Islet of Langerhans (tissue), 1 donor: ENCODE measurements around the gene IPCEF1.

Experiments
- FAIRE-seq: peaks from one replicate; lab custom pipeline; 2011; peaks lifted over from hg19 to GRCh38; lab: Jason Lieb, UNC

Gene IPCEF1

DNA sequence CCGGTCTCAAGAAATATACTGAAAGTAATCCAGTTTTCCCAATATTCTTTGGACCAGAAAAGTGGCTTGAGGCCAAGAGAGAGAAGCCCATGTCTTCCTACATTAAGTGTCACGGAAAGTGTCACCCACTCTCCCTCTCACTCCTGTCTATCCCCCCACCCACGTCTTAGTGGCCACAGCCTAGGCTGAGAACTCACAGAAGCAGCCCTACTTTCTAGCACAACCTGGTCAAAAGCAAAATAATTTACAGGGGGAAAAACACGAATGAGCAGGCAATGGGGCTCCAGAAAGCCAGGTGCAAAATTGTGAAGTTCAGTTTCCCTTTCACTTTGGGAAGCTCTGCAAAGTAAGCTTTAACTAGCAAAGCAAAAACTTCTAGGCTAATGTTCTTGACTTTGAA lies 199.5 kb downstream of the IPCEF1 start:
- FAIRE-seq = no peak

DNA sequence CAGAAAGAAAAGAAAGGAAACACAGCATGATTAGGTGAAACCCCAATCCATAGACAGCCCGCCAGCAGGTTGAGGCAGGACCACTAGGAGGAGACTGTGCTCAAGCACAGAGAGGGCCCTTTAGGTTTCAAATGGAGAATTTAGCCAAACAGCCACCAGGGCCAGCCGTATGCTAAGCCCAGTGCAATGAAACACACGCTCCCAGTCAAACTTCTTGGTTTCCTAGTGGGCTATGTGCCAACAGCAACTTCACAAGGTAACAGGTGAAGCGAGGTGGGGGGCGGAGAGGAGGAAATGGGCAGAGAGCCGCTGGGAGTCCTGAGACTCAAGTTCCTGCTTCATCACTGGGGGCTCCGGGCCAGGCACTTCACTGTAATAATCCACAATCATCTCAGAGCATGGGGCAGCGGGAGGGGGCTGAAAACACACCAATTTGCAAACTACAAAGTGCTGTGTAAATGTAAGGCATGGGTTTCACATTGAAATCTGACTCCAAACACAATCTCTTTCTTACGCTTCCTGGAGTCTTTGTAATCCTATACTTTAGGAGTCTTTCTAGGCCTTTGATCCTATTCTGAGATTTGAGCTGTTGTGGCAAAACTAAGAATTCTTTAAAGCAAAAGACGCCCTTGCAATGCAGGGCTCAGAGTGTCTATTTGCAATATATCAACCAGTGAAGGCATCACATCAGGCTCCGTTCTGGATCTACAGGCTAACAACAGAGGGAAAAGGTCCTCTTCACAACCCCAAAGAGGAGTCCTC lies 200.3 kb downstream of the IPCEF1 start:
- no peak for FAIRE-seq

DNA sequence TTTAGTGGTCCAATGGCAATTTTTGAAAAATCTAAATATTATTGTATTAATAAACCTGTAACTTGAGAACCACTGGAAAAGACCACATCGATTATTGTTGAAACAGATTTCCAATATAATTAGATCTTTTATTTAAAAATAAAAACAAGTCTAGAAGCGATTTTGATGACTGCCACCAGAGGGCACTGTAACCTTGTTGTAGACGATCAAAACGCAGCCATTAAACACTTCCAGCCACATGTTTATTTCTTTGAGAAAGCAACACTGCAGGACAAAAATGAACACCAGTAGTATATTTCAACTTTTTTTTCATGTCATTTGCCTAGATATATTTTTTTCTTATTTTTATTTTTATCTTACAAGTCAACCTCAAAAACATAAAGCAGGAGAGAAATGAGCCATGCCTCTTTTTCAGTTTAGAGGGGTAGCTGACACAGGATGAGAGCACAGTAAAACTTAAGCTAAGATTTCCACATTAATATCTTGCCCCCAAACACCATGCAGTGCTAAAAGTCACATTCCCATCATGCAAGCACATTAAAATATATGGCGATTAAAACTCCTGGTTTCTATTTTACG lies 202.1 kb downstream of the IPCEF1 start:
- FAIRE-seq = peak; percentile 98

DNA sequence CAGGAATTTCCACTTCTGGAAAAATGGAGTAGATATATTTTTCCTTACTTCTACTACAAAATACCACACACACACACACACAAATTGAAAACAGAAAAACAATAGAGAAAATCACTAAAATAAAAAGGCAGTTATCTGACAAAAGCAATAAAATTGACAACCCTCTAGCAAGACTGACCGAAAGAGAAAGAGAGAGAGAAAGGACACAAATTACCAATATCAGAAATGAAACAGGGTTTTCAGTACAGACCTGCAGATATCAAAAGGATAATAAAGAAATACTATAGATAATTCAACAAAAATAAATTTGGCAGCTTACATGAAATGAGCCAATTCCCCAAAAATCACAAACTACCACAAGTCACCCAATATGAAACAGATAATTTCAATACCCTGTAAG lies 212.8 kb downstream of the IPCEF1 start:
- FAIRE-seq = no peak

DNA sequence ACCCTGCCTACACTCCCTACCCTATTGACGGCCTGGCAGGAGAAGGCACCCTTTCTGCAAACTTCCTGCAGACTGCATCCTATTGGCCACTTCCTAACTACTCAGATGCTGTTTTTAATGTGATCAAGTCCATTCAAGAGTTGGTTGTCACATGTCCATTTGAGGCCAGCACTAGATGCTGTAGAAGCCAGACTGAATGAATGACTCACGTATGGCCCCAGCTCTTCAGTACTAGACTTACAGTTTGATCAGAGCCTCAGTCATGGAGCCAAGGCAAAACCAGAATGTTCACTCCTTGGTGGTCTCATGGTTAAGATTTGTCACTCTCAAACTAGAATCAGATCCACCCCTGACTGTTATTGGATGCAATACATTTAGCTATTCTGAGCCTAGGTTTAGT lies 215.9 kb downstream of the IPCEF1 start:
- FAIRE-seq = no peak

DNA sequence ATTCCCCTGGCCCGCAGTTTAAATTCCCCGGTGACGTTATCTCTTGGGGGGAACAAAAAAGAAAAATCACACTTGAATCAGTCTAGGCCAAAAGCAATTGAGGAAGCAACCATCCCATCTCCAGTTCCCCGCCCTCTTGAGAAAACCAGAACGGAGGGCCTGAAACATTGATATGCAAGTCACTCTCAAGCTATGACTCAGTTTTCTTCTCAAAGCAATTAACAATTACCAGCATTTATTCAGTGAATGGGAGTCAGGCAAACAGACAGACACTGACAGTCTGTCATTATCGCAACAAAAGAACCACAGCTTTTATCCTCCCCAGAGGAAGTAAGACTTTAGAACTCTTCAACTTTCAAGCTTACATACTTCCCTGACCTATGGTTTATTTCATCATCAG lies 216.7 kb downstream of the IPCEF1 start:
- no peak for FAIRE-seq

DNA sequence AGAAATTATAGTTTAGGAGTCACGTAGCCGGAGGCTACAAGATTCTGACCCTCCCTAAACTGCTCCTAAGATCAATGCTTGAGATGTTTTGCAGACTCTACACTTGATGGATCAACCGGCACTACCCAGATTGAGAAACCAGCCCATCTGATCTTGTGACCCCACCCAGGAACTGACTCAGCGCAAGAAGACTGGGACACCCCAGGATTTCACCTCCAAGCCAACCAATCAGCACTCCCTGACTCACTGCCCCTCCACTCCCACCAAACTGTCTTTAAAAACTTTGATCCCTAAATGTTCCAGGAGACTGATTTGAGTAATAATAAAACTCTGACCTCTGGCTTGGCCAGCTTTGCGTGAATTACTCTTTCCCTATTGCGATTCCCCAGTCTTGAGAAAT lies 217.8 kb downstream of the IPCEF1 start:
- no peak for FAIRE-seq

DNA sequence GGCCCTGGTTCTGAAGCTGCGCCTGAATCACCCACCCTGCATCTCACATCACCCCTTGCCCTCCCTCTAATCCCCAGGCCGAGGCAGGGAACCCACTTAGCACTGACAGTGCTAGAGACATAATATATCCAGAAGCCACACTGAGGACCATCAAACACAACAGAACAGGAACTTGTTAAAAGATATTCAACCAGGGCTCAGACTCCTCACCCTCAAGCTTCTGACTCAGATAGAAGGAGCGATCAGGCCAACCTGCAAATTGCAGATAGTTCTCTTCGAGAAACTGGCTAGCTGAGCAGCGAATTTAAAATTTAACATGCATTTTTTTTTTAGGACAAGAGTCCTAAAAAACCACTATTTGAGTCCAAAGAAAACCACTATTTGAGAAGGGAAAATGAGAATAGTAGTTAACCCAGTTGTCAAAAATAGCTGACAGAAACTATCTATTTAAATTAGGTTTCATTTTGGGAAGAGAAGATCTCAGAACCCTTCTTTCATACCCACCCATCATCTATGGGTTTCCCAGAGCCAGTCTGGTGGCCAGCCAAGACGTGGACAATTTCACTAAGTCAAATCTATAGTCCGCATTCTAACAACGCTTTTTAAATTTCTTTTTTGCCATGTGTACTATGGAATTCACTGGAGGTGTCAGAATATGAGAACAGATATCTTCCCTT lies 222.0 kb downstream of the IPCEF1 start:
- no peak for FAIRE-seq

DNA sequence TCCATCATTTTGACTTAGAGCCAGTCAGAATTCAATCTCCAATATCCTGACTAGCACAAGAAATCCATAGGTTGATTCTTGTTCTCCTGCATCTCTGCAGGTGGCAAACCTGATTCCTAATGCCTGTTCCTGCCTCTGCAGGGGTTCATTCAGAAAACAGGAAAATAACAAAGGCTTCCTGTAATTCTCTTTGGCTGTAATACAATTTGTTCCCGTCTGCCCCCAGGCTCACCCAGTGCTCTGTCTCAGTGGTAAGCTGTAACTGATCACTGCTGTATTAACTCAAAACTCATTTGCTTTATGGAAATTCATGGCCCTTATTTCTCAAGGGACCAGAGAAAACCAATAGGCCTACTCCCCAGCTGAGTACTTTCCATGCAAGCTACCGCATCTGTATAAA lies 228.9 kb downstream of the IPCEF1 start:
- FAIRE-seq = no peak

DNA sequence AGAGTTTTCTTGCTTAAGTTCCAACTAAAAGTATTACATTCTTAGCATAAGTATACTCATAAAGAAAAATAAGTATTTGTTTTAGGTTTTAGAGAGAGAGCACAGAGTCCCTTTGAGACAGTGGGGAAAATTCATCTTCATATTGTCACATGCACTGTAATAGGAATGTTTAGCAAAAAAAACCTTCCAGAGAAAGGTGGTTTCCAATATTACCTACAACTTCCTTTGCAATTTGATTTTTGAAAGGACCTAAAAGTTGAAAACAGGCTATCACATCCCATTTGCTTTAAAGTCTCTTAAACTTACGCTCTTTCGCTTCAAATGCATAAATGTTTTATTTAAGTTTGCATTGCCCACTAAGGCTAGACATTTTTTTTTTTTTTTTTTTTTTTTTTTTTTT lies 231.2 kb downstream of the IPCEF1 start:
- FAIRE-seq = no peak

DNA sequence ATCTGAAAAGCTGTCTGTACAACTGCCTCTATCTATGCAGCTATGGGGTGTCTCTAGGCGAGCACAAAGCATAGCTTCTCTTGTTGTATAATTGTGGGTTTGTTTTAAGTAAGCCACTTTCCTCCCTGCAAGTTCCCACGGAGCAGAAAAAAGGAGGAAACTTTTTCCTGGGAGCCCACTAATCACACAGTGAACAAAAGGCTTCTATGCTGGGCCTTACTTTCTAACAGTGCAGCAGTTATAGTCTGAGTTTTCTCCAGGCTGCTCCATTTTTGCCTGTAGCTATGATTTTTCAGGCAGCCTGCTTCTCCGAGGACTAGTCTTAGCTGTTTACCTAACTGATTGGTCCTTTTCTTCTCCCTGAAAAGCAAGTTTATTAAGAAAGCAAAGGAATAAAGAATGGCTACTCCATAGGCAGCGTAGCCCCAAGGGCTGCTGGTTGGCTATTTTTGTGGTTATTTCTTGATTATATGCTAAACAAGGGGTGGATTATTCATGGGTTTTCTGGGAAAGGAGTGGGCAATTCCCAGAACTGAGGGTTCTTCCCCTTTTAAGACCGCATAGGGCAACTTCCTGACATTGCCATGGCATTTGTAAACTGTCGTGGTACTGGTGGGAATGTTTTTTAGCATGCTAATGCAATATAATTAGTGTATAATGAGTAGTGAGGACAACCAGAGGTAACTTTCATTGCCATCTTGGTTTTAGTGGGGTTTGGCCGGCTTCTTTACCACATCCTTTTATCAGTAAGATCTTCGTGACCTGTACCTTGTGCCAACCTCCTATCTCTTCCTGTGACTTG lies 233.2 kb downstream of the IPCEF1 start:
- FAIRE-seq = no peak

DNA sequence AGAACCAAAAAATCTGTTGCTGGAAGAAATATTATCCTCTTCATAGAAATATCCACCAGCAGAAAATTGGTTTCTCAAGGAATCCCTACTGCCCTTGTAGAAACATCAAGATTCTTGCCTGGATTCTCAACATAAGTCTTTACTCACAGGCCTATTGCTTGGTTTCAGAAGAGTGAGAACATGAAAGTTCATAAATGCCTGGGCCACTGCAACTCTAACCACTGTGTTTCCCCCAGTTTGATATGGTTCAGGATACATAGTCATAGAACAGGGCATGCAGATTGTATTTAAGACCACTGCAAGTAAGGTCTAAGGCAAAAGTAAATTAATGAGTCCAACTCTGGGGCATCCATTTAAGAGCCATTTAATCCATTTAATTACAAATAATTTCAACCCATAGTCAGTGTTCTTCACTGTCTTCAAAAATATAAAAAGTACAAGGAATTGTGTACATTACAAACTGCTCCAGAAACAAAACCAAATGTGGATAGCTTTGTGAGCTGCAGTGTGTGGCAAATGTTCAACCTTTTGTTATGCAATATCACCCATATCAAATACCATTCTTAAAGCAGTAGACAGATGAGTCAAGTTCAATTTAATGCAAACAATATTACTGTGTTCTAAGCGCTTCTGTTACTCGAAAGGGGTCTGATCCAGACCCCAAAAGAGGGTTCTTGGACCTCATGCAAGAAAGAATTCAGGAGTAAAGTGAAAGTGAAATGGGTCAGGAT lies 234.2 kb downstream of the IPCEF1 start:
- no peak for FAIRE-seq

DNA sequence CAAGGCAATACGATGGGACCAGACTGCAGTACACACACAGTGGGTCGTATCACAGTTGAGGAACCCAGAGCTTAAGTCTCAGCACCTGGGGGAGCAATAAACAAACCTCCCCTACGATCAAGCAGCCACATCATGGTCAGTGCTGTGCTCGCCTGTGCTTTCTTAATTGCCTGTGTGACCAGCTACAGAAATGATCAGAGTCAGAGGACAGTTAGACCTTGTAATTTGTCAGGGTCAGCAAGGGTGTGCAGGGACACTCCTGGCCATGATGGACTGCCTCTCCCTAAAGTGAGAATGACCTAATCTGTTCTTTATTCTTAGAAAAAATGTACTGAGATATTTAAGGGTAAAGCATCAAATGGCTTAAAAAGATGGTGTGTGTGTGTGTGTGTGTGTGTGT lies 239.1 kb downstream of the IPCEF1 start:
- FAIRE-seq = no peak

DNA sequence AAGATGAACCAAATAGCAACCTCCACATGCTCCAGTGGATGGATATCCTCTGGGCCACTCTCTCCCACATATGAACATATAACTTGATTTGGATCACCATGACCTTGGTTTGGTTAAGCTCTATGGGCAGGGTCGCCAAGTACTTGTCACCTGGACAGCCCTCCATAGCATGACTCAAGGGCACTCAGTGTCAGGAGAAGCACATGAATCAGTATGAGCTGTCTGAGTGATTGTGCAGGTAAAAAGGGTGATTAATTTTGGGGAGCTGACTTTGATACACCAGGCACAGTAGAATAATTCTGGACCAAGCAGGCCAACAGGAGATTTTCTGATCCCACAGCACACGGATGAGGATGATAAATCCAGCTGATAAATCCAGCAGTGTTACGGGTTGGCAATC lies 243.2 kb downstream of the IPCEF1 start:
- FAIRE-seq = no peak

DNA sequence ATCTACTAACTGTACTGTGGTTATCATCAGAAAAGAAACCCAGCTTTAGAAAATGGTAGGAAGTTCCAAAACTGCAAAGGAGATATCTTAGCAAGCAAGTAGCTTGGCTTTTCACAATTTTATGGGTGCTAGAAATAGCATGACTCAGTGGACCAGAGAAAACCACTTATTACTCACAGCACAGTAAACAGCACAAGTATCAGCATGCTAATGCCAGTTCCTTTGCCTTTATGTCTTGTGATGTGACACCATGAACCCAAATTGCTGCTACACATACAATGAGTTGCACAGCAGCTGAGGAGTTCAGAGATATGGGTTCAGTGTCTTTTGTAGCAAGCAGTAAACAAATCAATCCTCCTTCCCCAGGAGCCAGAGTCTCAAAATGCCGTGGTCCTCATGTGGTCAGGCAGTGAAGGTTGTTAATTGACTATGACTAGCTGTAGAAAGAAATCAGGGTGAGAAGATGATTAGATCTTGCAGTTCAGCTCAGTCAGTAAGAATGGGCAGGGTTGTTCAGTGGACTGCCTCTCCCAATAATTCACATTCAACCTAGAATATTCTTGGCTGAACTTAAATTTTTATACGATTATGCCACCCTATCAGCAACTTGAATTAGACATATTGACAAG lies 244.3 kb downstream of the IPCEF1 start:
- no peak for FAIRE-seq

DNA sequence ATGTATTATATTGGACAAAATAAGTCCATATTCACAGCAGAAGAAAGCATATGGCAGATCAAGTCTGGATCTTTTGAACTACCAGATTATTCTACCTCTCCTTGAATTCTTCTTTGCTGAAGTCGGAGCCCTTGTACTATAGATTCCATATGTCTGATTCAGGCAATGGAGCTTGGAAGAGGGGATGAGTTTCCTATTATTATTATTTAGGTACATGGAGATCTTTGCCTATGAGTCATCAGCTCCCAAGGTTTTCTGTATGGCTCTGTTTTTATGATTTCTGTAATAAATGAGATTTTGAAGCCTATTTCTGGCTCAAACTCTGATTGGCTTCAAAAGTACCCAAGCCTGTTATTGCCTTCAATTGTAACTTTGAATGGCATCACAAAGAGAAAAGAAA lies 245.6 kb downstream of the IPCEF1 start:
- FAIRE-seq = no peak

DNA sequence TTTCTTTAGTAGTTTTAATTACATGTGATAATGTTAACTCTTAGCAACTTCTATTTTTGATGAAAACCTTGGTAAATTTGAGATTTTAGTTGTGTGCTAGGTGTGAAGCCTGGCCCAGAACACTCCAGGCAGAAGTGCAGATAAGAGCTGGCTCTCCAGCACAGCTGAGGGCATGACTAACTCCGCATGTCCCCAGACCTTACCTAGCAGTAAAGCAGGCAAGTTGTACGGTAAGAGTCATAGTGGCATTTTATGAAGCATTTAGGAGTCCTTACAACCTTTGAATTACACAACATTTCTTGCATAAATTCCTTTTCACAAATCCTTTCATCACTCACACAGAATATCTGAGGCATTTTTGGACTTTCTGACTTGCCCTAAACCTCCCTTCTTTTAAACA lies 250.4 kb downstream of the IPCEF1 start:
- FAIRE-seq = no peak
